ENCODE results near the gene APOB.

Gene APOB

GRCh38 chr2:21055879-21056790 is 12.3 kb upstream of the APOB start:
- H3K27ac ChIP-seq: no peak overlapping the region
- no peak for TF ChIP-seq CTCF (conservative IDR thresholded peaks at IDR 0.05)
- TF ChIP-seq ZFX (IDR thresholded peaks at IDR 0.05): no peak

GRCh38 chr2:21055451-21055850 is 11.6 kb upstream of the APOB start:
- H3K27ac ChIP-seq: no peak overlapping the region
- no peak for TF ChIP-seq ZFX (IDR thresholded peaks at IDR 0.05)
- TF ChIP-seq CTCF (conservative IDR thresholded peaks at IDR 0.05): no peak

- TF ChIP-seq CTCF (conservative IDR thresholded peaks at IDR 0.05): no peak
- no peak for TF ChIP-seq ZFX (IDR thresholded peaks at IDR 0.05)
- no peak overlapping the region for H3K27ac ChIP-seq
Measured at GRCh38 chr2:21054011-21054410, 10.1 kb upstream of the APOB start.

- H3K27ac ChIP-seq: no peak overlapping the region
- no peak for TF ChIP-seq ZFX (IDR thresholded peaks at IDR 0.05)
- TF ChIP-seq CTCF (conservative IDR thresholded peaks at IDR 0.05): no peak
Measured at GRCh38 chr2:21052044-21052443, 8.2 kb upstream of the APOB start.

GRCh38 chr2:21050164-21050563 is 6.3 kb upstream of the APOB start:
- no peak overlapping the region for H3K27ac ChIP-seq
- TF ChIP-seq CTCF (conservative IDR thresholded peaks at IDR 0.05): no peak
- TF ChIP-seq ZFX (IDR thresholded peaks at IDR 0.05): no peak

GRCh38 chr2:21047141-21048009 is 3.5 kb upstream of the APOB start:
- H3K27ac ChIP-seq: no peak overlapping the region
- TF ChIP-seq ZFX (IDR thresholded peaks at IDR 0.05): no peak
- TF ChIP-seq CTCF (conservative IDR thresholded peaks at IDR 0.05): no peak

GRCh38 chr2:21046506-21046905 is 2.6 kb upstream of the APOB start:
- TF ChIP-seq ZFX (IDR thresholded peaks at IDR 0.05): no peak
- no peak for TF ChIP-seq CTCF (conservative IDR thresholded peaks at IDR 0.05)
- no peak overlapping the region for H3K27ac ChIP-seq

All from C4-2B (cell line).